Measurements from ENCODE around the gene BUB3. TPM values are rescaled to one million over a fixed set of nuclear protein-coding genes. Genes with fewer than 3 reads are reported as not detected.

BUB3 gene
- total and polyA plus RNA-seq, 3 donors from 2014 or later: 78.7 to 148 (median 96.0) TPM

- H3K27me3 ChIP-seq: no peaks in the 10 kb centered on the region
- H3K9me3 ChIP-seq: no peaks in the 10 kb centered on the region
- intact Hi-C loops (cut with DNase I; ENCODE audit: low total_unique reads): loop anchor here (5.0 kb wide), 1 partner anchor 1781 kb away; no protein-coding TSS in a partner anchor
- no peaks in the 10 kb centered on the region for H3K36me3 ChIP-seq (ENCODE audit: low read depth, missing control alignments)
- H3K27ac ChIP-seq: no peak overlapping the region
- no peak for TF ChIP-seq CTCF (IDR thresholded peaks at IDR 0.05)
- no peak for TF ChIP-seq POLR2A (IDR thresholded peaks at IDR 0.05)
- DNase-seq: no peak
- WGBS, 2 donors: 68 to 81% methylated on average over 5 of the region's 5 CpGs
- no peak overlapping the region for H3K4me3 ChIP-seq
- no peaks in the 10 kb centered on the region for H3K4me1 ChIP-seq
Measured at GRCh38 chr10:123213192-123213591, 59.0 kb downstream of the BUB3 start.

Other genes starting within 250 kb of the BUB3 start
- gene FAM24A, start 243.8 kb upstream of the BUB3 start, total RNA-seq: 1 to 10 TPM; 6.1 to 7.6 TPM
- gene FAM24A, start 243.8 kb upstream of the BUB3 start, polyA plus RNA-seq (ENCODE audit: insufficient read depth, low read depth, low replicate concordance): 27.2 TPM
- gene C10orf88, start 200.2 kb upstream of the BUB3 start, total RNA-seq: 10 to 100 TPM; 18.5 to 20.6 TPM
- 50.8 TPM for gene C10orf88, start 200.2 kb upstream of the BUB3 start, polyA plus RNA-seq (ENCODE audit: insufficient read depth, low read depth, low replicate concordance)
- 10 to 100 TPM; 12.1 to 19.1 TPM for gene PSTK, start 174.0 kb upstream of the BUB3 start, total RNA-seq
- 15.7 TPM for gene PSTK, start 174.0 kb upstream of the BUB3 start, polyA plus RNA-seq (ENCODE audit: insufficient read depth, low read depth, low replicate concordance)
- 10 to 100 TPM; 18.8 to 21.4 TPM for gene IKZF5, start 145.6 kb upstream of the BUB3 start, total RNA-seq
- gene IKZF5, start 145.6 kb upstream of the BUB3 start, polyA plus RNA-seq (ENCODE audit: insufficient read depth, low read depth, low replicate concordance): 21.4 TPM
- 10 to 100 TPM; 17.3 to 19.1 TPM for gene ACADSB, start 145.4 kb upstream of the BUB3 start, total RNA-seq
- gene ACADSB, start 145.4 kb upstream of the BUB3 start, polyA plus RNA-seq (ENCODE audit: insufficient read depth, low read depth, low replicate concordance): 19.3 TPM
- under 1 TPM; 0.25 to 0.55 TPM for gene HMX3, start 18.4 kb upstream of the BUB3 start, total RNA-seq
- gene HMX3, start 18.4 kb upstream of the BUB3 start, polyA plus RNA-seq (ENCODE audit: insufficient read depth, low read depth, low replicate concordance): not detected
- gene HMX2, start 6.3 kb upstream of the BUB3 start, total RNA-seq: under 1 TPM; 0.19 to 0.47 TPM
- gene HMX2, start 6.3 kb upstream of the BUB3 start, polyA plus RNA-seq (ENCODE audit: insufficient read depth, low read depth, low replicate concordance): not detected

Measured in testis (tissue), 3 donors.